ENCODE results near the gene EXOC6B. TPM values are rescaled to one million over a fixed set of nuclear protein-coding genes. Genes with fewer than 3 reads are reported as not detected.

Gene EXOC6B
- polyA plus RNA-seq, 2 of the 4 experiments (the other 2 are of a cell fraction): 15.5 to 24.7 TPM

- TF ChIP-seq POLR2A (IDR thresholded peaks at IDR 0.05; ENCODE audit: low read length): no peak
- TF ChIP-seq JUN (IDR thresholded peaks at IDR 0.05): no peak
- no peak for TF ChIP-seq RAD21 (conservative IDR thresholded peaks at IDR 0.05 in 1 of 2, IDR thresholded peaks at IDR 0.05 in 1 of 2)
- ATAC-seq: no peak
- Histone ChIP-seq H3K4me1 (peaks cover 79% of the 10 kb centered on the region), H3K4me2 (peak overlapping the region; percentile 66; the same call in 2 of the 3 replicates), H3K9me3 (no peaks in the 10 kb centered on the region), H3K27ac (peak overlapping the region; percentile 77 to 79), H3K4me3 (no peak overlapping the region)
- WGBS (ENCODE audit: missing lambda C conversion rate): 89% methylated on average over 1 of the region's 1 CpG
- DNase-seq (ENCODE audit: low read depth in 1 of 2, low spot score in 1 of 2): no peak
- POLR2A ChIA-PET: no interaction called here
- CTCF ChIA-PET: no interaction called here
- FAIRE-seq: peak; percentile 36
These were observed 549.5 kb downstream of the EXOC6B start for GRCh38 chr2:72276356-72276755.

GRCh38 chr2:72275084-72275483 lies 550.7 kb downstream of the EXOC6B start:
- DNase-seq (ENCODE audit: low read depth in 1 of 2, low spot score in 1 of 2) (no peak), ATAC-seq (no peak), FAIRE-seq (peak; percentile 23)
- POLR2A ChIA-PET: no interaction called here
- peak overlapping the region; percentile 77 to 79 for H3K27ac ChIP-seq
- 75% methylated on average over 2 of the region's 2 CpGs for WGBS (ENCODE audit: missing lambda C conversion rate)
- peaks cover 85% of the 10 kb centered on the region for H3K4me1 ChIP-seq
- CTCF ChIA-PET: interaction anchor here (1.0 kb wide), 1 partner anchor 16 kb away, joined by 3 read pairs; no protein-coding TSS in a partner anchor
- peak overlapping the region; percentile 66 for H3K4me2 ChIP-seq
- TF ChIP-seq SMC3 (IDR thresholded peaks at IDR 0.05) (no peak), FOSL2 (IDR thresholded peaks at IDR 0.05) (no peak), FOSL2 (CRISPR knock-in tag; IDR thresholded peaks at IDR 0.05) (no peak), CEBPB (IDR thresholded peaks at IDR 0.05) (no peak), RAD21 (conservative IDR thresholded peaks at IDR 0.05 in 1 of 2, IDR thresholded peaks at IDR 0.05 in 1 of 2) (no peak), FOXS1 (CRISPR knock-in tag; IDR thresholded peaks at IDR 0.05) (no peak), KDM5A (IDR thresholded peaks at IDR 0.05) (no peak), EP300 (IDR thresholded peaks at IDR 0.05) (no peak), MYC (IDR thresholded peaks at IDR 0.05; ENCODE audit: borderline replicate concordance, low read length) (no peak), CBX2 (IDR thresholded peaks at IDR 0.05; ENCODE audit: borderline replicate concordance, low read depth) (no peak), JUN (IDR thresholded peaks at IDR 0.05) (no peak), NPAS2 (CRISPR knock-in tag; IDR thresholded peaks at IDR 0.05; ENCODE audit: borderline replicate concordance) (no peak), GATA3 (IDR thresholded peaks at IDR 0.05; ENCODE audit: borderline replicate concordance) (no peak), ZC3H11A (IDR thresholded peaks at IDR 0.05) (no peak)
- TF ChIP-seq, protein P1, sequence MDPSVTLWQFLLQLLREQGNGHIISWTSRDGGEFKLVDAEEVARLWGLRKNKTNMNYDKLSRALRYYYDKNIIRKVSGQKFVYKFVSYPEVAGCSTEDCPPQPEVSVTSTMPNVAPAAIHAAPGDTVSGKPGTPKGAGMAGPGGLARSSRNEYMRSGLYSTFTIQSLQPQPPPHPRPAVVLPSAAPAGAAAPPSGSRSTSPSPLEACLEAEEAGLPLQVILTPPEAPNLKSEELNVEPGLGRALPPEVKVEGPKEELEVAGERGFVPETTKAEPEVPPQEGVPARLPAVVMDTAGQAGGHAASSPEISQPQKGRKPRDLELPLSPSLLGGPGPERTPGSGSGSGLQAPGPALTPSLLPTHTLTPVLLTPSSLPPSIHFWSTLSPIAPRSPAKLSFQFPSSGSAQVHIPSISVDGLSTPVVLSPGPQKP (IDR thresholded peaks at IDR 0.05; ENCODE audit: low read depth, low read length): no peak
- no peaks in the 10 kb centered on the region for H3K9me3 ChIP-seq
- H3K4me3 ChIP-seq: no peak overlapping the region

DNA sequence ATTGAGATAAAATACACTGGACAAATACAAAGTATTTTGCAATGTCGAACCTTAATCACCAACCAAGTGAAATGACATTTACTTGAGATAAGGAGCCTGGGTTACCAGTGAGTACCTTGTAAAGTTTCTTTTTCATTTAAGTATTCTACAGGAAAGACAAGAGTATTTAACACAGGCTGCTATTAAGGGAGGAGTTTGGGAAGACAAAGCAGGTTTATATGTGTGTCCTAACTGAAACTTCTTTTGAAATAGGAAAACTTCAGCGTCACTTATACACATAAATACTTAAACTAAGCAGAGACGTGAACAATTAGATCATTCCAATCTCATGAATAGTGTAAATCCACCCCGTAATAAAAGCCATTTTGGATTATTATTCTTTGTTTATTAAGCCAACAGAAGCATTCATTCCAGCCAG lies 551.4 kb downstream of the EXOC6B start:
- no peak for TF ChIP-seq NR3C1 (IDR thresholded peaks at IDR 0.05)
- TF ChIP-seq MYC (IDR thresholded peaks at IDR 0.05; ENCODE audit: borderline replicate concordance, low read length): no peak
- TF ChIP-seq HDAC2 (IDR thresholded peaks at IDR 0.05): no peak
- TF ChIP-seq MAZ (IDR thresholded peaks at IDR 0.05; ENCODE audit: borderline replicate concordance, low read depth, low read length): no peak
- no peak for TF ChIP-seq RARB (CRISPR knock-in tag; IDR thresholded peaks at IDR 0.05)
- TF ChIP-seq CTCF (IDR thresholded peaks at IDR 0.05): no peak
- TF ChIP-seq FOSL2 (IDR thresholded peaks at IDR 0.05): no peak
- TF ChIP-seq FOSL2 (CRISPR knock-in tag; IDR thresholded peaks at IDR 0.05): peak; percentile 32; the same call in 1 of the 2 replicates
- TF ChIP-seq GATA3 (IDR thresholded peaks at IDR 0.05; ENCODE audit: borderline replicate concordance): peak; percentile 62; the same call in 1 of the 2 replicates
- TF ChIP-seq, protein P1 (IDR thresholded peaks at IDR 0.05; ENCODE audit: low read depth, low read length): no peak
- TF ChIP-seq CBX2 (IDR thresholded peaks at IDR 0.05; ENCODE audit: borderline replicate concordance, low read depth): no peak
- TF ChIP-seq FOXS1 (CRISPR knock-in tag; IDR thresholded peaks at IDR 0.05): no peak
- TF ChIP-seq JUNB (IDR thresholded peaks at IDR 0.05): no peak
- TF ChIP-seq POLR2AphosphoS2 (conservative IDR thresholded peaks at IDR 0.05; ENCODE audit: low read length): no peak
- TF ChIP-seq USF2 (IDR thresholded peaks at IDR 0.05): no peak
- no peak for TF ChIP-seq CHD2 (IDR thresholded peaks at IDR 0.05; ENCODE audit: low read length, partially characterized antibody)
- no peak for TF ChIP-seq EP300 (IDR thresholded peaks at IDR 0.05)
- no peak for TF ChIP-seq RNF2 (IDR thresholded peaks at IDR 0.05; ENCODE audit: borderline replicate concordance, low read depth)
- TF ChIP-seq HOXA7 (CRISPR knock-in tag; IDR thresholded peaks at IDR 0.05): 0 out of 2 replicates have a peak, but pooled peaks have one; percentile 17
- TF ChIP-seq CEBPB (IDR thresholded peaks at IDR 0.05): peak; percentile 6 to 49; a peak in 3 of 4 replicates
- no peak for TF ChIP-seq ZSCAN20 (CRISPR knock-in tag; IDR thresholded peaks at IDR 0.05)
- no peak for TF ChIP-seq CBX8 (IDR thresholded peaks at IDR 0.05)
- Histone ChIP-seq H3K9me3 (no peaks in the 10 kb centered on the region), H3K4me2 (peak overlapping the region; percentile 66), H3K4me3 (no peak overlapping the region), H3K4me1 (peaks cover 92% of the 10 kb centered on the region), H3K27ac (peak overlapping the region; percentile 77 to 79)
- peak in 1 of 2 experiments; percentile 33; a peak in 3 of 6 replicates for ATAC-seq
- CTCF ChIA-PET: interaction anchor here (1.0 kb wide), 1 partner anchor 17 kb away, joined by 3 read pairs; no protein-coding TSS in a partner anchor
- DNase-seq (ENCODE audit: low read depth in 1 of 2, low spot score in 1 of 2): peak in 1 of 2 experiments; percentile 82
- FAIRE-seq: no peak
- 8% methylated on average over 4 of the region's 4 CpGs for WGBS (ENCODE audit: missing lambda C conversion rate)
- POLR2A ChIA-PET: no interaction called here
